H1 (cell line): Measurements from ENCODE around the gene MPPED2. TPM values are rescaled to one million over a fixed set of nuclear protein-coding genes. Genes with fewer than 3 reads are reported as not detected.

ENCODE experiments used
- CTCF ChIA-PET: fragments of 300-600 bp; sonication (Branson Sonifier 250); formaldehyde crosslinking; loops from one replicate; lab custom pipeline; 2021; ENCODE audit not compliant: partially characterized antibody; lab: Charles Lee
- POLR2A ChIA-PET: fragments of 300-600 bp; sonication (Branson Sonifier 250); formaldehyde crosslinking; loops from one replicate; lab custom pipeline; 2021; ENCODE audit warnings: inconsistent platforms; ENCODE audit not compliant: partially characterized antibody; lab: Charles Lee
- DNase-seq, 2 experiments: peaks; one replicate each; pipeline versions ENCODE4 v3.0.0 to v3.0.0-alpha.2; 2010 to 2022; ENCODE audit warnings: low spot score in 2 of 2, low read depth in 1 of 2, mixed read lengths in 1 of 2
- FAIRE-seq: peaks from 2 replicates; lab custom pipeline; 2011; peaks lifted over from hg19 to GRCh38; lab: Jason Lieb, UNC
- H2AFZ ChIP-seq: 2 replicates; pipeline ENCODE4 v1.8.1; 2012; ENCODE audit warnings: low read length, inconsistent platforms
- H2AK5ac ChIP-seq: 2 replicates; pipeline ENCODE4 v1.6.1; 2013; ENCODE audit warnings: low read depth, low read length
- H2BK120ac ChIP-seq: replicated peaks from 2 replicates; pipeline ENCODE3; 2013; ENCODE audit warnings: low read depth, low read length, inconsistent platforms
- H2BK12ac ChIP-seq: 2 replicates; pipeline ENCODE4 v1.6.1; 2013; ENCODE audit warnings: low read depth, low read length
- H2BK15ac ChIP-seq: 2 replicates; pipeline ENCODE4 v1.6.1; 2013; ENCODE audit warnings: low read length
- H2BK20ac ChIP-seq: 2 replicates; pipeline ENCODE4 v1.6.1; 2013; ENCODE audit warnings: low read length
- H2BK5ac ChIP-seq: 2 replicates; pipeline ENCODE4 v1.6.1; 2013; ENCODE audit warnings: low read depth, low read length
- H3K14ac ChIP-seq: 2 replicates; pipeline ENCODE4 v1.6.1; 2013; ENCODE audit warnings: inconsistent platforms; ENCODE audit not compliant: insufficient read length
- H3K18ac ChIP-seq: 2 replicates; pipeline ENCODE4 v1.6.1; 2013; ENCODE audit warnings: low read length; ENCODE audit errors: extremely low read depth
- H3K23ac ChIP-seq: 2 replicates; pipeline ENCODE4 v1.6.1; 2013; ENCODE audit warnings: inconsistent platforms; ENCODE audit not compliant: insufficient read length
- H3K23me2 ChIP-seq: 2 replicates; pipeline ENCODE4 v1.6.1; 2013; ENCODE audit warnings: low read depth, low read length
- H3K27ac ChIP-seq: 2 replicates; pipeline ENCODE4 v1.6.1; 2011; ENCODE audit warnings: low read depth, low read length, inconsistent platforms
- H3K27me3 ChIP-seq, 4 experiments: replicated peaks in 1 of 4; 1 replicate in 1 of 4; 2 replicates in 3 of 4; pipeline versions ENCODE4 v1.6.1 to v1.8.1; 2011 to 2013; ENCODE audit warnings: low read length in 3 of 4, mild to moderate bottlenecking in 3 of 4, inconsistent platforms in 2 of 4, mixed read lengths in 2 of 4, moderate library complexity in 1 of 4; ENCODE audit not compliant: control insufficient read depth in 3 of 4, insufficient read depth in 3 of 4; ENCODE audit errors: extremely low read depth in 1 of 4
- H3K36me3 ChIP-seq, 4 experiments: 2 replicates each; pipeline versions ENCODE4 v1.6.1 to v1.8.1; 2011 to 2013; ENCODE audit warnings: mild to moderate bottlenecking in 4 of 4, low read length in 3 of 4, moderate library complexity in 2 of 4, control low read depth in 1 of 4, inconsistent platforms in 1 of 4; ENCODE audit not compliant: insufficient read depth in 4 of 4, control insufficient read depth in 2 of 4
- H3K4ac ChIP-seq: replicated peaks from 2 replicates; pipeline ENCODE3; 2013; ENCODE audit warnings: low read length, low read depth, mixed read lengths, inconsistent platforms; ENCODE audit not compliant: insufficient read length
- H3K4me1 ChIP-seq, 4 experiments: replicated peaks in 1 of 4; 1 replicate in 1 of 4; 2 replicates in 3 of 4; pipeline versions ENCODE4 v1.6.1 to v1.8.1; 2011 to 2013; ENCODE audit warnings: low read length in 3 of 4, inconsistent platforms in 2 of 4, mixed read lengths in 1 of 4; ENCODE audit not compliant: insufficient read depth in 4 of 4, control insufficient read depth in 3 of 4
- H3K4me2 ChIP-seq, 2 experiments: 2 replicates each; pipeline versions ENCODE4 v1.6.1 to v1.8.1; 2011 to 2013; ENCODE audit warnings: low read depth in 2 of 2, low read length in 2 of 2, control low read depth in 1 of 2, inconsistent platforms in 1 of 2, mild to moderate bottlenecking in 1 of 2; ENCODE audit not compliant: insufficient read depth in 1 of 2
- H3K4me3 ChIP-seq, 4 experiments: fragments of 200-600, 300-600 bp in 1 of 4; sonication (generic), shearing (Covaris generic), sonication (Bioruptor Twin) in 1 of 4; 2 replicates each; pipeline versions ENCODE4 v1.5.1 to v1.8.1; 2011 to 2016; ENCODE audit warnings: low read length in 4 of 4, low read depth in 3 of 4, control low read depth in 2 of 4, inconsistent platforms in 2 of 4, mild to moderate bottlenecking in 2 of 4, mixed read lengths in 1 of 4, moderate library complexity in 1 of 4; ENCODE audit not compliant: insufficient read depth in 2 of 4; ENCODE audit errors: extremely low read depth in 1 of 4
- H3K56ac ChIP-seq: replicated peaks from 2 replicates; pipeline ENCODE3; 2013; ENCODE audit warnings: low read depth, mild to moderate bottlenecking, mixed read lengths, low read length, inconsistent platforms; ENCODE audit not compliant: insufficient read length
- H3K79me1 ChIP-seq: 2 replicates; pipeline ENCODE4 v1.6.1; 2013; ENCODE audit warnings: low read depth, low read length, control low read depth
- H3K79me2 ChIP-seq, 2 experiments: 2 replicates each; pipeline versions ENCODE4 v1.6.1 to v1.8.1; 2012 to 2013; ENCODE audit warnings: low read length in 2 of 2, mild to moderate bottlenecking in 2 of 2, inconsistent platforms in 1 of 2; ENCODE audit not compliant: insufficient read depth in 2 of 2, control insufficient read depth in 1 of 2
- H3K9ac ChIP-seq, 4 experiments: replicated peaks in 1 of 4; 1 replicate in 1 of 4; 2 replicates in 3 of 4; pipeline versions ENCODE4 v1.6.1 to v1.8.1; 2011 to 2013; ENCODE audit warnings: low read depth in 3 of 4, low read length in 3 of 4, control low read depth in 2 of 4, mild to moderate bottlenecking in 2 of 4, moderate library complexity in 2 of 4, inconsistent platforms in 1 of 4; ENCODE audit errors: extremely low read depth in 1 of 4
- H3K9me3 ChIP-seq, 2 experiments: 2 replicates each; pipeline versions ENCODE4 v1.6.1 to v1.8.1; 2012 to 2013; ENCODE audit warnings: mild to moderate bottlenecking in 2 of 2, moderate library complexity in 2 of 2, control low read depth in 1 of 2, inconsistent platforms in 1 of 2, low read depth in 1 of 2, low read length in 1 of 2, mixed read lengths in 1 of 2; ENCODE audit not compliant: insufficient read depth in 2 of 2
- H4K20me1 ChIP-seq, 2 experiments: replicated peaks in 1 of 2; 2 replicates each; pipeline versions ENCODE3 to v1.8.1; 2011 to 2013; ENCODE audit warnings: inconsistent platforms in 2 of 2, low read length in 2 of 2, mild to moderate bottlenecking in 1 of 2; ENCODE audit not compliant: insufficient read depth in 2 of 2, control insufficient read depth in 1 of 2
- H4K5ac ChIP-seq: 2 replicates; pipeline ENCODE4 v1.6.1; 2013; ENCODE audit warnings: low read length, low read depth, mixed read lengths, inconsistent platforms; ENCODE audit not compliant: insufficient read length
- H4K8ac ChIP-seq: 2 replicates; pipeline ENCODE4 v1.8.0; 2013; ENCODE audit warnings: mild to moderate bottlenecking, moderate library complexity, low read length, inconsistent platforms; ENCODE audit not compliant: insufficient read depth; ENCODE audit errors: extremely low read depth
- H4K91ac ChIP-seq: replicated peaks from 2 replicates; pipeline ENCODE3; 2013; ENCODE audit warnings: low read length, mixed read lengths, inconsistent platforms; ENCODE audit not compliant: insufficient read length
- CEBPB ChIP-seq: IDR thresholded peaks from 2 replicates; pipeline ENCODE4 v1.6.1; 2012; ENCODE audit warnings: low read depth, low read length
- POLR2AphosphoS5 ChIP-seq: IDR thresholded peaks from 2 replicates; pipeline ENCODE4 v1.6.1; 2011; ENCODE audit warnings: low read depth, low read length
- WGBS, 2 experiments: shearing (Covaris generic) in 1 of 2; methylation state at CpG; one replicate each; pipeline versions ENCODE4 v1.1.6 to v1.1.7; 2013 to 2015; ENCODE audit warnings: low lambda C conversion rate in 2 of 2, mixed read lengths in 2 of 2, inconsistent platforms in 1 of 2, low coverage in 1 of 2, missing lambda C conversion rate in 1 of 2; ENCODE audit not compliant: insufficient replicate concordance in 2 of 2, insufficient coverage in 1 of 2, insufficient read length in 1 of 2; ENCODE audit errors: extremely low coverage in 1 of 2, missing lambda C conversion rate in 1 of 2; 5-methylcytosine and 5-hydroxymethylcytosine counted together
- polyA plus RNA-seq, 7 experiments: library from polyadenylated mRNA; depleted of rRNA in 3 of 7; stranded (reverse) in 5 of 7; unstranded in 2 of 7; fragments of >200 nt in 5 of 7; fragments of 200-250 nt in 2 of 7; gene quantifications; 1 replicate in 5 of 7; 2 replicates in 1 of 7; 4 replicates in 1 of 7; pipeline versions ENCODE4 v1.2.1 to v1.2.3, GENCODE V29; 2011 to 2013; ENCODE audit warnings: missing spikeins in 2 of 7, mixed read lengths in 2 of 7
- total RNA-seq: library from RNA; stranded (reverse); fragmentation: NEBNext Ultra II Directional; extraction: Animal tissue kit (Norgen Biotek cat#: 25700); gene quantifications from 2 replicates; pipeline ENCODE4 v1.2.1, GENCODE V29; 2021

Gene MPPED2
- total and polyA plus RNA-seq, 2 of the 8 experiments (the other 6 are each of a cell fraction or from before 2014, with no cell fraction given), result 1.3 to 3.5 TPM

- Histone ChIP-seq H3K4me3 (no peak overlapping the region), H3K4me2 (no peak overlapping the region), H3K36me3 (no peaks in the 10 kb centered on the region), H3K23ac (no peak overlapping the region), H4K5ac (no peak overlapping the region), H3K14ac (no peak overlapping the region), H3K56ac (no peak overlapping the region), H3K18ac (no peak overlapping the region), H3K4ac (no peak overlapping the region), H4K91ac (no peak overlapping the region), H3K23me2 (no peaks in the 10 kb centered on the region), H2BK15ac (no peak overlapping the region), H4K20me1 (no peaks in the 10 kb centered on the region), H3K27ac (no peak overlapping the region), H2AK5ac (no peak overlapping the region), H3K9me3 (no peaks in the 10 kb centered on the region), H4K8ac (no peak overlapping the region), H3K79me1 (no peaks in the 10 kb centered on the region), H2BK12ac (no peak overlapping the region), H3K9ac (no peak overlapping the region), H3K4me1 (peaks cover 0 to 5% (median 0%) of the 10 kb centered on the region in 4 experiments; a peak in 3 of 7 replicates), H2BK120ac (no peak overlapping the region), H2BK5ac (no peak overlapping the region), H3K79me2 (no peaks in the 10 kb centered on the region), H3K27me3 (peaks cover 0 to 7% (median 0%) of the 10 kb centered on the region in 4 experiments; a peak in 3 of 7 replicates), H2AFZ (no peak overlapping the region), H2BK20ac (no peak overlapping the region)
- CTCF ChIA-PET, result interaction anchor here (1.1 kb wide), 1 partner anchor 8 kb away, joined by 3 read pairs; no protein-coding TSS in a partner anchor
- no peak for FAIRE-seq
- no peak for DNase-seq
- POLR2A ChIA-PET, result no interaction called here
- WGBS, 2 experiments, result 98% methylated on average over 3 of the region's 3 CpGs; no CpG with 5 or more reads in 1 of the 2 experiments
- TF ChIP-seq POLR2AphosphoS5 (no peak), CEBPB (no peak)
Observed at GRCh38 chr11:30405385-30405784, 180.8 kb downstream of the MPPED2 start.
